ENCODE measurements around the gene RPS6KA1. TPM values are rescaled to one million over a fixed set of nuclear protein-coding genes. Genes with fewer than 3 reads are reported as not detected.

The RPS6KA1 gene
- total RNA-seq, 1 donor = 2.2 TPM

GRCh38 chr1:26536081-26536480 is 6.5 kb downstream of the RPS6KA1 start:
- no peaks in the 10 kb centered on the region for H4K20me1 ChIP-seq (ENCODE audit: insufficient read depth, low read length)
- H3K4me2 ChIP-seq (ENCODE audit: insufficient read depth, low read length) = no peak overlapping the region
- H3K36me3 ChIP-seq (ENCODE audit: insufficient read depth, low read length) = no peaks in the 10 kb centered on the region
- H3K9me3 ChIP-seq (ENCODE audit: low read depth, low read length) = no peaks in the 10 kb centered on the region
- H3K4me3 ChIP-seq (ENCODE audit: insufficient read depth, low read length) = no peak overlapping the region
- no peak overlapping the region for H3K27ac ChIP-seq (ENCODE audit: low read depth, low read length)
- H2AFZ ChIP-seq (ENCODE audit: low read length) = no peak overlapping the region
- no peaks in the 10 kb centered on the region for H3K27me3 ChIP-seq (ENCODE audit: insufficient read depth, low read length)
- H3K4me1 ChIP-seq (ENCODE audit: insufficient read depth, low read length) = no peaks in the 10 kb centered on the region
- peak; percentile 58 for DNase-seq (ENCODE audit: insufficient read length, low spot score, missing footprints)
- no peaks in the 10 kb centered on the region for H3K79me2 ChIP-seq (ENCODE audit: insufficient read depth, low read length)
- no peak for TF ChIP-seq CTCF (IDR thresholded peaks at IDR 0.05; ENCODE audit: extremely low read depth, low read depth, low read length)

GRCh38 chr1:26536521-26536920 is 7.0 kb downstream of the RPS6KA1 start:
- TF ChIP-seq CTCF (IDR thresholded peaks at IDR 0.05; ENCODE audit: extremely low read depth, low read depth, low read length) = no peak
- H3K4me3 ChIP-seq (ENCODE audit: insufficient read depth, low read length) = no peak overlapping the region
- H3K36me3 ChIP-seq (ENCODE audit: insufficient read depth, low read length) = no peaks in the 10 kb centered on the region
- H2AFZ ChIP-seq (ENCODE audit: low read length) = no peak overlapping the region
- H3K4me1 ChIP-seq (ENCODE audit: insufficient read depth, low read length) = no peaks in the 10 kb centered on the region
- H3K4me2 ChIP-seq (ENCODE audit: insufficient read depth, low read length) = no peak overlapping the region
- H4K20me1 ChIP-seq (ENCODE audit: insufficient read depth, low read length) = no peaks in the 10 kb centered on the region
- H3K27ac ChIP-seq (ENCODE audit: low read depth, low read length) = no peak overlapping the region
- H3K79me2 ChIP-seq (ENCODE audit: insufficient read depth, low read length) = no peaks in the 10 kb centered on the region
- no peaks in the 10 kb centered on the region for H3K27me3 ChIP-seq (ENCODE audit: insufficient read depth, low read length)
- no peaks in the 10 kb centered on the region for H3K9me3 ChIP-seq (ENCODE audit: low read depth, low read length)
- peak; percentile 68 for DNase-seq (ENCODE audit: insufficient read length, low spot score, missing footprints)

GRCh38 chr1:26537951-26538352 is 8.4 kb downstream of the RPS6KA1 start:
- Histone ChIP-seq H3K4me3 (ENCODE audit: insufficient read depth, low read length) (no peak overlapping the region), H3K36me3 (ENCODE audit: insufficient read depth, low read length) (no peaks in the 10 kb centered on the region), H3K27ac (ENCODE audit: low read depth, low read length) (no peak overlapping the region), H2AFZ (ENCODE audit: low read length) (no peak overlapping the region), H3K79me2 (ENCODE audit: insufficient read depth, low read length) (no peaks in the 10 kb centered on the region), H3K9me3 (ENCODE audit: low read depth, low read length) (no peaks in the 10 kb centered on the region), H3K27me3 (ENCODE audit: insufficient read depth, low read length) (no peaks in the 10 kb centered on the region), H3K4me1 (ENCODE audit: insufficient read depth, low read length) (peaks cover 9% of the 10 kb centered on the region), H3K4me2 (ENCODE audit: insufficient read depth, low read length) (no peak overlapping the region), H4K20me1 (ENCODE audit: insufficient read depth, low read length) (no peaks in the 10 kb centered on the region)
- TF ChIP-seq CTCF (IDR thresholded peaks at IDR 0.05; ENCODE audit: extremely low read depth, low read depth, low read length) = peak; percentile 48
- peak; percentile 87 for DNase-seq (ENCODE audit: insufficient read length, low spot score, missing footprints)

- Histone ChIP-seq H3K9me3 (ENCODE audit: low read depth, low read length) (no peaks in the 10 kb centered on the region), H3K36me3 (ENCODE audit: insufficient read depth, low read length) (no peaks in the 10 kb centered on the region), H4K20me1 (ENCODE audit: insufficient read depth, low read length) (no peaks in the 10 kb centered on the region), H3K4me2 (ENCODE audit: insufficient read depth, low read length) (no peak overlapping the region), H3K79me2 (ENCODE audit: insufficient read depth, low read length) (no peaks in the 10 kb centered on the region), H2AFZ (ENCODE audit: low read length) (no peak overlapping the region), H3K27ac (ENCODE audit: low read depth, low read length) (no peak overlapping the region), H3K4me1 (ENCODE audit: insufficient read depth, low read length) (peaks cover 9% of the 10 kb centered on the region), H3K27me3 (ENCODE audit: insufficient read depth, low read length) (no peaks in the 10 kb centered on the region), H3K4me3 (ENCODE audit: insufficient read depth, low read length) (no peak overlapping the region)
- TF ChIP-seq CTCF (IDR thresholded peaks at IDR 0.05; ENCODE audit: extremely low read depth, low read depth, low read length) = peak; percentile 64
- peak; percentile 85 for DNase-seq (ENCODE audit: insufficient read length, low spot score, missing footprints)
These were observed 9.2 kb downstream of the RPS6KA1 start for GRCh38 chr1:26538480-26539412.

Data from osteoblast (primary cell).